ENCODE measurements around the gene SPDYE2B.
A peak's percentile ranks its signal among the peaks of the same experiment; 100 is the strongest.
"Not testable (repeated sequence)": the region's sequence is repeated elsewhere in the genome, so short reads cannot be mapped to it uniquely, and the experiment has no call there.

SPDYE2B gene

GRCh38 chr7:102688299-102689036 lies 38.3 kb downstream of the SPDYE2B start:
- H3K9me3 ChIP-seq (ENCODE audit: severe bottlenecking); H3K27ac ChIP-seq (ENCODE audit: poor library complexity, severe bottlenecking); H3K4me1 ChIP-seq (ENCODE audit: insufficient read depth, poor library complexity, severe bottlenecking); H3K27me3 ChIP-seq (ENCODE audit: insufficient read depth, poor library complexity, severe bottlenecking); H3K4me3 ChIP-seq (ENCODE audit: severe bottlenecking); H3K36me3 ChIP-seq (ENCODE audit: low read depth); DNase-seq (ENCODE audit: low spot score): not testable (repeated sequence)
- ATAC-seq (ENCODE audit: low read depth): peak; percentile 74

GRCh38 chr7:102689436-102690282 lies 39.5 kb downstream of the SPDYE2B start:
- H3K4me3 ChIP-seq (ENCODE audit: severe bottlenecking); H3K27me3 ChIP-seq (ENCODE audit: insufficient read depth, poor library complexity, severe bottlenecking); DNase-seq (ENCODE audit: low spot score); H3K36me3 ChIP-seq (ENCODE audit: low read depth); H3K4me1 ChIP-seq (ENCODE audit: insufficient read depth, poor library complexity, severe bottlenecking); H3K27ac ChIP-seq (ENCODE audit: poor library complexity, severe bottlenecking); H3K9me3 ChIP-seq (ENCODE audit: severe bottlenecking): not testable (repeated sequence)
- peak; percentile 43 for ATAC-seq (ENCODE audit: low read depth)

- H3K4me1 ChIP-seq (ENCODE audit: insufficient read depth, poor library complexity, severe bottlenecking); H3K36me3 ChIP-seq (ENCODE audit: low read depth); H3K27ac ChIP-seq (ENCODE audit: poor library complexity, severe bottlenecking); H3K4me3 ChIP-seq (ENCODE audit: severe bottlenecking); H3K9me3 ChIP-seq (ENCODE audit: severe bottlenecking); H3K27me3 ChIP-seq (ENCODE audit: insufficient read depth, poor library complexity, severe bottlenecking); ATAC-seq (ENCODE audit: low read depth): not testable (repeated sequence)
- DNase-seq (ENCODE audit: low spot score): peak; percentile 46
These were observed 40.5 kb downstream of the SPDYE2B start for GRCh38 chr7:102690602-102691001.

GRCh38 chr7:102694008-102694407 lies 43.9 kb downstream of the SPDYE2B start:
- not testable (repeated sequence) for DNase-seq (ENCODE audit: low spot score); H3K36me3 ChIP-seq (ENCODE audit: low read depth); H3K4me1 ChIP-seq (ENCODE audit: insufficient read depth, poor library complexity, severe bottlenecking); ATAC-seq (ENCODE audit: low read depth); H3K27ac ChIP-seq (ENCODE audit: poor library complexity, severe bottlenecking); H3K4me3 ChIP-seq (ENCODE audit: severe bottlenecking); H3K27me3 ChIP-seq (ENCODE audit: insufficient read depth, poor library complexity, severe bottlenecking); H3K9me3 ChIP-seq (ENCODE audit: severe bottlenecking)

- not testable (repeated sequence) for H3K36me3 ChIP-seq (ENCODE audit: low read depth)
These were observed 45.0 kb downstream of the SPDYE2B start for GRCh38 chr7:102695033-102695552.

GRCh38 chr7:102696009-102696408 lies 45.9 kb downstream of the SPDYE2B start:
- H3K27ac ChIP-seq (ENCODE audit: poor library complexity, severe bottlenecking); ATAC-seq (ENCODE audit: low read depth); H3K4me3 ChIP-seq (ENCODE audit: severe bottlenecking): not testable (repeated sequence)

More at GRCh38 chr7:102695033-102695552, 45.0 kb downstream of the SPDYE2B start:
- not testable (repeated sequence) for H3K9me3 ChIP-seq (ENCODE audit: severe bottlenecking); H3K4me1 ChIP-seq (ENCODE audit: insufficient read depth, poor library complexity, severe bottlenecking); H3K4me3 ChIP-seq (ENCODE audit: severe bottlenecking); ATAC-seq (ENCODE audit: low read depth); H3K27ac ChIP-seq (ENCODE audit: poor library complexity, severe bottlenecking); H3K27me3 ChIP-seq (ENCODE audit: insufficient read depth, poor library complexity, severe bottlenecking); DNase-seq (ENCODE audit: low spot score)

GRCh38 chr7:102697642-102698512 lies 47.8 kb downstream of the SPDYE2B start:
- H3K4me3 ChIP-seq (ENCODE audit: severe bottlenecking); H3K27me3 ChIP-seq (ENCODE audit: insufficient read depth, poor library complexity, severe bottlenecking); ATAC-seq (ENCODE audit: low read depth); H3K9me3 ChIP-seq (ENCODE audit: severe bottlenecking); H3K36me3 ChIP-seq (ENCODE audit: low read depth); H3K4me1 ChIP-seq (ENCODE audit: insufficient read depth, poor library complexity, severe bottlenecking); DNase-seq (ENCODE audit: low spot score); H3K27ac ChIP-seq (ENCODE audit: poor library complexity, severe bottlenecking): not testable (repeated sequence)

More at GRCh38 chr7:102696009-102696408, 45.9 kb downstream of the SPDYE2B start:
- H3K9me3 ChIP-seq (ENCODE audit: severe bottlenecking); H3K4me1 ChIP-seq (ENCODE audit: insufficient read depth, poor library complexity, severe bottlenecking); H3K27me3 ChIP-seq (ENCODE audit: insufficient read depth, poor library complexity, severe bottlenecking); DNase-seq (ENCODE audit: low spot score); H3K36me3 ChIP-seq (ENCODE audit: low read depth): not testable (repeated sequence)

GRCh38 chr7:102698962-102699750 lies 49.0 kb downstream of the SPDYE2B start:
- not testable (repeated sequence) for ATAC-seq (ENCODE audit: low read depth); DNase-seq (ENCODE audit: low spot score); H3K27ac ChIP-seq (ENCODE audit: poor library complexity, severe bottlenecking); H3K9me3 ChIP-seq (ENCODE audit: severe bottlenecking); H3K36me3 ChIP-seq (ENCODE audit: low read depth); H3K4me3 ChIP-seq (ENCODE audit: severe bottlenecking); H3K4me1 ChIP-seq (ENCODE audit: insufficient read depth, poor library complexity, severe bottlenecking); H3K27me3 ChIP-seq (ENCODE audit: insufficient read depth, poor library complexity, severe bottlenecking)
